ENCODE results near the gene RNF157. TPM values are rescaled to one million over a fixed set of nuclear protein-coding genes. Genes with fewer than 3 reads are reported as not detected.

RNF157 gene
- total and polyA plus RNA-seq, 9 of the 15 experiments (the other 6 are each of a cell fraction or from before 2014, with no cell fraction given) = 8.1 to 31.7 (median 20.8) TPM

GRCh38 chr17:76179496-76180467 is 60.5 kb downstream of the RNF157 start (continued):
- TF ChIP-seq TEAD1 (CRISPR knock-in tag; IDR thresholded peaks at IDR 0.05) (no peak; a peak in 1 of 4 replicates), ATF6 (CRISPR knock-in tag; IDR thresholded peaks at IDR 0.05) (no peak), WHSC1 (IDR thresholded peaks at IDR 0.05; ENCODE audit: low read length) (no peak), NR2C2 (CRISPR knock-in tag; IDR thresholded peaks at IDR 0.05) (no peak), NR2C2 (tag; IDR thresholded peaks at IDR 0.05) (peak; percentile 65; the same call in 1 of the 2 replicates), MGA (IDR thresholded peaks at IDR 0.05) (peak; percentile 50; the same call in 1 of the 2 replicates), ZBTB5 (IDR thresholded peaks at IDR 0.05) (no peak), PHF20 (IDR thresholded peaks at IDR 0.05; ENCODE audit: partially characterized antibody) (peak; percentile 36), POLR2AphosphoS5 (IDR thresholded peaks at IDR 0.05; ENCODE audit: control insufficient read depth, insufficient read depth, low read depth, low read length) (0 out of 2 replicates have a peak, but pooled peaks have one; percentile 20)
